ENCODE data around the gene AHI1. TPM values are rescaled to one million over a fixed set of nuclear protein-coding genes. Genes with fewer than 3 reads are reported as not detected.

Gene AHI1
- total RNA-seq (10 to 100 TPM in 6 of 9 donors, 1 to 10 TPM in 3; 6.3 to 17.1 (median 10.5) TPM), polyA plus RNA-seq (10 to 100 TPM in 1 of 2 donors, 1 to 10 TPM in 1; 5.7 to 10.3 TPM)
- long read RNA-seq, donor 1, partial matches to known transcripts: 0 of 2 reads
- long read RNA-seq, donor 1, other reads (novel, unspliced or antisense): 2 of 2 reads
- long read RNA-seq, donor 2, partial matches to known transcripts: 5 of 14 reads
- long read RNA-seq, donor 2, other reads (novel, unspliced or antisense): 8 of 14 reads
- long read RNA-seq, donor 3, partial matches to known transcripts: 2 of 3 reads
- long read RNA-seq, donor 3, other reads (novel, unspliced or antisense): 1 of 3 reads

GRCh38 chr6:135497412-135498184, at the start of gene AHI1:
Gene AHI1 (minus strand): TSS chr6:135497740. CDS start chr6:135492237, 5,503 bp downstream.
- DNase-seq: peak; percentile 93 to 98 (median 96)
- peak within 1 kb of the TSS; percentile 82 to 99 (median 94) for H3K27ac ChIP-seq
- 0 to 1% (median 0%) methylated on average over 42 to 85 of the region's 85 CpGs for WGBS, 4 donors
- no peaks in the 10 kb centered on the region for H3K9me3 ChIP-seq
- peak; percentile 92 to 98 (median 97) for ATAC-seq
- no peaks in the 10 kb centered on the region for H3K27me3 ChIP-seq
- TF ChIP-seq CTCF (IDR thresholded peaks at IDR 0.05) (peak in 5 of 12 donors; percentile 9 to 36 (median 17)), POLR2A (IDR thresholded peaks at IDR 0.05) (peak; percentile 6 to 89)
- intact Hi-C loops (cut with DNase I): loop anchor here in 2 of 10 donors (1.0 to 10.0 kb wide), 2 partner anchors 787 to 792 kb away; partner anchors contain the start of gene BCLAF1 (in 2 of the 2)
- peak within 1 kb of the TSS; percentile 73 to 96 (median 88) for H3K4me3 ChIP-seq
- H3K36me3 ChIP-seq: no peaks in the 10 kb centered on the region
- peaks cover 0 to 24% (median 11%) of the 10 kb centered on the region in 12 donors for H3K4me1 ChIP-seq

GRCh38 chr6:135546680-135547418, 49.3 kb upstream of the AHI1 start:
- intact Hi-C loops (cut with DNase I): loop anchor here in 3 of 10 donors (10.0 kb wide), 3 partner anchors 398 to 488 kb away; no protein-coding TSS in a partner anchor
- peak in 4 of 5 donors; percentile 20 to 38 (median 27) for DNase-seq
- Histone ChIP-seq H3K27ac (peak overlapping the region in 4 of 12 donors; percentile 30 to 54 (median 43)), H3K4me3 (no peak overlapping the region), H3K9me3 (no peaks in the 10 kb centered on the region), H3K36me3 (no peaks in the 10 kb centered on the region), H3K27me3 (no peaks in the 10 kb centered on the region), H3K4me1 (peaks cover 0 to 11% (median 0%) of the 10 kb centered on the region in 12 donors)
- ATAC-seq: peak; percentile 32 to 74 (median 50)
- 48 to 67% (median 61%) methylated on average over 8 to 9 of the region's 9 CpGs for WGBS, 4 donors
- TF ChIP-seq CTCF (IDR thresholded peaks at IDR 0.05) (no peak), POLR2A (IDR thresholded peaks at IDR 0.05) (no peak)

- DNase-seq: no peak
- ATAC-seq: peak in 2 of 4 donors; percentile 36 to 90
- Histone ChIP-seq H3K4me3 (no peak overlapping the region), H3K4me1 (peaks cover 0 to 11% (median 0%) of the 10 kb centered on the region in 12 donors), H3K27me3 (no peaks in the 10 kb centered on the region), H3K27ac (peak overlapping the region in 4 of 12 donors; percentile 30 to 54 (median 43)), H3K36me3 (no peaks in the 10 kb centered on the region), H3K9me3 (no peaks in the 10 kb centered on the region)
- intact Hi-C loops (cut with DNase I): loop anchor here in 3 of 10 donors (10.0 kb wide), 3 partner anchors 399 to 489 kb away; no protein-coding TSS in a partner anchor
- TF ChIP-seq CTCF (IDR thresholded peaks at IDR 0.05) (no peak), POLR2A (IDR thresholded peaks at IDR 0.05) (no peak)
- WGBS, 4 donors: 49 to 74% (median 56%) methylated on average over 2 of the region's 2 CpGs
Measured at GRCh38 chr6:135546206-135546605, 48.7 kb upstream of the AHI1 start.

Data from heart left ventricle (tissue), 16 donors.